ENCODE data around the gene AMIGO3. TPM values are rescaled to one million over a fixed set of nuclear protein-coding genes. Genes with fewer than 3 reads are reported as not detected.

AMIGO3 gene
- total RNA-seq, 2 donors from 2014 or later, result 1.4 to 3.0 TPM

- Mint-ChIP-seq H3K27ac (no peak overlapping the region), H3K9me3 (no peaks in the 10 kb centered on the region), H3K36me3 (ENCODE audit: low read depth) (peaks cover 22% of the 10 kb centered on the region), H3K4me1 (peaks cover 10% of the 10 kb centered on the region), H3K4me3 (no peak overlapping the region), H3K27me3 (ENCODE audit: insufficient read depth) (peaks cover 4% of the 10 kb centered on the region)
- no peaks in the 10 kb centered on the region for H3K9me3 ChIP-seq (ENCODE audit: control insufficient read depth, low read length)
- no peaks in the 10 kb centered on the region for H3K4me1 ChIP-seq (ENCODE audit: control insufficient read depth, insufficient read depth, low read length)
- H3K27ac ChIP-seq (ENCODE audit: low read depth, low read length), result no peak overlapping the region
- H3K36me3 ChIP-seq (ENCODE audit: control insufficient read depth, insufficient read depth, low read length), result peaks cover 14% of the 10 kb centered on the region
- DNase-seq, result peak; percentile 41
- TF ChIP-seq CTCF (conservative IDR thresholded peaks at IDR 0.05), result no peak
- H3K27me3 ChIP-seq (ENCODE audit: control insufficient read depth, insufficient read depth, low read length, poor library complexity, severe bottlenecking), result no peaks in the 10 kb centered on the region
- no peak overlapping the region for H3K4me3 ChIP-seq (ENCODE audit: low read length)
- no peak overlapping the region for H3K9ac ChIP-seq (ENCODE audit: extremely low read depth, low read length, poor library complexity, severe bottlenecking)
- WGBS, 2 experiments (ENCODE audit: insufficient coverage in 1 of 2, insufficient read length in 1 of 2), result 92 to 94% methylated on average over 11 to 16 of the region's 16 CpGs
These were observed 2.7 kb downstream of the AMIGO3 start for GRCh38 chr3:49716691-49717210.

- Mint-ChIP-seq H3K27me3 (ENCODE audit: insufficient read depth) (peaks cover 4% of the 10 kb centered on the region), H3K4me1 (peaks cover 10% of the 10 kb centered on the region), H3K27ac (no peak overlapping the region), H3K4me3 (no peak overlapping the region), H3K36me3 (ENCODE audit: low read depth) (peaks cover 20% of the 10 kb centered on the region), H3K9me3 (no peaks in the 10 kb centered on the region)
- no peak overlapping the region for H3K9ac ChIP-seq (ENCODE audit: extremely low read depth, low read length, poor library complexity, severe bottlenecking)
- WGBS, 2 experiments (ENCODE audit: insufficient coverage in 1 of 2, insufficient read length in 1 of 2), result 92 to 100% methylated on average over 4 to 7 of the region's 7 CpGs
- H3K27ac ChIP-seq (ENCODE audit: low read depth, low read length), result no peak overlapping the region
- no peaks in the 10 kb centered on the region for H3K4me1 ChIP-seq (ENCODE audit: control insufficient read depth, insufficient read depth, low read length)
- peaks cover 9% of the 10 kb centered on the region for H3K36me3 ChIP-seq (ENCODE audit: control insufficient read depth, insufficient read depth, low read length)
- peak; percentile 34 for DNase-seq
- H3K4me3 ChIP-seq (ENCODE audit: low read length), result no peak overlapping the region
- no peaks in the 10 kb centered on the region for H3K27me3 ChIP-seq (ENCODE audit: control insufficient read depth, insufficient read depth, low read length, poor library complexity, severe bottlenecking)
- no peak for TF ChIP-seq CTCF (conservative IDR thresholded peaks at IDR 0.05)
- H3K9me3 ChIP-seq (ENCODE audit: control insufficient read depth, low read length), result no peaks in the 10 kb centered on the region
These were observed 3.3 kb downstream of the AMIGO3 start for GRCh38 chr3:49716169-49716568.

GRCh38 chr3:49715611-49716121, 3.8 kb downstream of the AMIGO3 start:
- TF ChIP-seq CTCF (conservative IDR thresholded peaks at IDR 0.05), result no peak
- Histone ChIP-seq H3K9ac (ENCODE audit: extremely low read depth, low read length, poor library complexity, severe bottlenecking) (no peak overlapping the region), H3K4me1 (ENCODE audit: control insufficient read depth, insufficient read depth, low read length) (no peaks in the 10 kb centered on the region), H3K27ac (ENCODE audit: low read depth, low read length) (no peak overlapping the region), H3K4me3 (ENCODE audit: low read length) (no peak overlapping the region), H3K9me3 (ENCODE audit: control insufficient read depth, low read length) (no peaks in the 10 kb centered on the region), H3K36me3 (ENCODE audit: control insufficient read depth, insufficient read depth, low read length) (peaks cover 4% of the 10 kb centered on the region), H3K27me3 (ENCODE audit: control insufficient read depth, insufficient read depth, low read length, poor library complexity, severe bottlenecking) (no peaks in the 10 kb centered on the region)
- WGBS, 2 experiments (ENCODE audit: insufficient coverage in 1 of 2, insufficient read length in 1 of 2), result 94 to 100% methylated on average over 10 to 13 of the region's 13 CpGs
- Mint-ChIP-seq H3K4me1 (peaks cover 10% of the 10 kb centered on the region), H3K27ac (no peak overlapping the region), H3K36me3 (ENCODE audit: low read depth) (peaks cover 15% of the 10 kb centered on the region), H3K27me3 (ENCODE audit: insufficient read depth) (peaks cover 4% of the 10 kb centered on the region), H3K9me3 (no peaks in the 10 kb centered on the region), H3K4me3 (no peak overlapping the region)
- no peak for DNase-seq
